ENCODE data around the gene MGAT2.

The MGAT2 gene

GRCh38 chr14:49585803-49586672, 34.6 kb upstream of the MGAT2 start, which contains the start of gene RPS29:
Gene RPS29, minus strand, starts transcription at chr14:49586380. Its CDS starts 34 bp downstream, at chr14:49586346.
- Histone ChIP-seq H3K79me2 (ENCODE audit: control insufficient read depth, insufficient read depth, low read length, unreplicated experiment) (peaks cover 48% of the 10 kb centered on the region), H3K27ac (ENCODE audit: low read depth, low read length) (peak within 1 kb of the TSS; percentile 62), H2AFZ (ENCODE audit: low read length, unreplicated experiment) (peak within 1 kb of the TSS; percentile 79), H3K27me3 (ENCODE audit: insufficient read depth, low read length) (no peaks in the 10 kb centered on the region), H3K4me3 (ENCODE audit: low read depth, low read length) (peak within 1 kb of the TSS; percentile 88), H3K4me1 (ENCODE audit: control insufficient read depth, insufficient read depth, low read length, unreplicated experiment) (peaks cover 22% of the 10 kb centered on the region), H3K36me3 (ENCODE audit: insufficient read depth, low read length) (peaks cover 31% of the 10 kb centered on the region)

DNA sequence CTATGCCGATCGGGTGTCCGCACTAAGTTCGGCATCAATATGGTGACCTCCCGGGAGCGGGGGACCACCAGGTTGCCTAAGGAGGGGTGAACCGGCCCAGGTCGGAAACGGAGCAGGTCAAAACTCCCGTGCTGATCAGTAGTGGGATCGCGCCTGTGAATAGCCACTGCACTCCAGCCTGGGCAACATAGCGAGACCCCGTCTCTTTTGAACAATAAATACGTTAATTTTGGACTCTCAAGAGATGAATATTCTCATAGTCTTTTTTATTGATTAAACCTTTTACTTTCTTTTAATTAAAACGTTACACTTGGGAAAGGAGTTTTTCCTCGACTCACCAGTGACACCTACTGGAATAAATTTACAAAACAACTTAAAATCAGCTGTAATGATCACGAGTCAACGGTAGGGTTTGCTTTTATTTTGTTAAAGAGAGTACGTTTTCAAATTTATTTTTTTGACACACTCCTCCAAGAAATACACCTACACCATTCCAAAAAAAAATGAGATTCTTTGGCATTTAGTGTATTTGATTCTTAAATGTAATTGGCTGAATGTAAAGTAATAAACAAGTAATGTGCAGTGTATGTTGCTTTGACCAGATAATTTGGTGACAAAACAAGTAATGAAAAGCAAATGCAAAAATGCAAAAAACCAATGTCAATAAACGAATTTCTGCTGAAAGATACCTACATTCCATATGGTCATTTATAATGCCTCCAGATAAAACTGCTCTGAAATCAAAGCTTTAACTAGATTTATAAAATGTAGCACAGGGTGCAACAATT, 33.7 kb upstream of the MGAT2 start:
- peaks cover 22% of the 10 kb centered on the region for H3K4me1 ChIP-seq (ENCODE audit: control insufficient read depth, insufficient read depth, low read length, unreplicated experiment)
- no peaks in the 10 kb centered on the region for H3K27me3 ChIP-seq (ENCODE audit: insufficient read depth, low read length)
- peak overlapping the region; percentile 69 for H3K4me3 ChIP-seq (ENCODE audit: low read depth, low read length)
- peak overlapping the region; percentile 57 for H3K27ac ChIP-seq (ENCODE audit: low read depth, low read length)
- peaks cover 43% of the 10 kb centered on the region for H3K79me2 ChIP-seq (ENCODE audit: control insufficient read depth, insufficient read depth, low read length, unreplicated experiment)
- peaks cover 28% of the 10 kb centered on the region for H3K36me3 ChIP-seq (ENCODE audit: insufficient read depth, low read length)
- H2AFZ ChIP-seq (ENCODE audit: low read length, unreplicated experiment): peak overlapping the region; percentile 79

GRCh38 chr14:49589387-49589786, 31.2 kb upstream of the MGAT2 start:
- H3K36me3 ChIP-seq (ENCODE audit: insufficient read depth, low read length): peaks cover 4% of the 10 kb centered on the region; the same call in 1 of the 2 replicates
- no peaks in the 10 kb centered on the region for H3K27me3 ChIP-seq (ENCODE audit: insufficient read depth, low read length)
- no peak overlapping the region for H3K4me3 ChIP-seq (ENCODE audit: low read depth, low read length)
- peaks cover 18% of the 10 kb centered on the region for H3K79me2 ChIP-seq (ENCODE audit: control insufficient read depth, insufficient read depth, low read length, unreplicated experiment)
- H3K4me1 ChIP-seq (ENCODE audit: control insufficient read depth, insufficient read depth, low read length, unreplicated experiment): peaks cover 20% of the 10 kb centered on the region
- no peak overlapping the region for H2AFZ ChIP-seq (ENCODE audit: low read length, unreplicated experiment)
- H3K27ac ChIP-seq (ENCODE audit: low read depth, low read length): no peak overlapping the region

GRCh38 chr14:49593016-49593415, 27.6 kb upstream of the MGAT2 start:
- H3K4me3 ChIP-seq (ENCODE audit: low read depth, low read length): no peak overlapping the region
- no peaks in the 10 kb centered on the region for H3K36me3 ChIP-seq (ENCODE audit: insufficient read depth, low read length)
- no peaks in the 10 kb centered on the region for H3K27me3 ChIP-seq (ENCODE audit: insufficient read depth, low read length)
- H3K4me1 ChIP-seq (ENCODE audit: control insufficient read depth, insufficient read depth, low read length, unreplicated experiment): peaks cover 20% of the 10 kb centered on the region
- H3K79me2 ChIP-seq (ENCODE audit: control insufficient read depth, insufficient read depth, low read length, unreplicated experiment): peaks cover 8% of the 10 kb centered on the region
- no peak overlapping the region for H2AFZ ChIP-seq (ENCODE audit: low read length, unreplicated experiment)
- no peak overlapping the region for H3K27ac ChIP-seq (ENCODE audit: low read depth, low read length)

DNA sequence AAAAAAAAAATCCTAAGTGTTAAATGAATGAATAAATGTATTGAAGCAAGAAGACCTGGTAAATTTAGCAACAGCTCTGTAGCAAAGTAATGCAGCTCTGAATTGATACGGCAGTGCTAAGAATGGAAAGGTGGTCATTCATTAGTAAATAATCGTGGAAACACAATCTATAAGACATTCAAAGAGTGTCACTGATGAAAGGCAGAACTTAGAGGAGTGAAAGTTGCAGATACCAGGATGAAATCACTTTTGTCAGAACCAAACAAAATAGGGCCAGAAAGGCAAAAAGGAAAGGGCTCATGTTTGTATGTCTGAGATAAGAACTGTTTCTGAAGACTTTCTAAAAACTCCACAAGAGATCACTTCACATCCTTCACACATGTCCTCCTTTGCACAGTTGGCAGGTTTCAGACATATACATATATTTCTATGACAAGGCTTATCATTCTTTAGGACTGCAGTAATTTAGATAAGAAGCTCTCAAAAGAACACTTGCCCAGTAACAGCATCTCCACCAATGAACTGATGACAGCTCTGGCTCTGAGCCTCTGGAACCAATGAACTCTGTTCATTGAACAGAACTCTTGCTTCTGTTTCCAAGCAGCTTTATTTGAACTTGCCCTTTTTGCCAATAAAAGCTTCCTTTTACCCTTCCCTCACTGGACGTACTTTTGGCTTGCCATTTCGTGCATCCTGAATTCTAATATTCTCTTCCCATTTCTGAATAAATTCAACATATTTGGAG, 26.1 kb upstream of the MGAT2 start:
- Histone ChIP-seq H3K4me1 (ENCODE audit: control insufficient read depth, insufficient read depth, low read length, unreplicated experiment) (peaks cover 20% of the 10 kb centered on the region), H3K27ac (ENCODE audit: low read depth, low read length) (no peak overlapping the region), H2AFZ (ENCODE audit: low read length, unreplicated experiment) (peak overlapping the region; percentile 3), H3K27me3 (ENCODE audit: insufficient read depth, low read length) (no peaks in the 10 kb centered on the region), H3K79me2 (ENCODE audit: control insufficient read depth, insufficient read depth, low read length, unreplicated experiment) (peaks cover 23% of the 10 kb centered on the region), H3K36me3 (ENCODE audit: insufficient read depth, low read length) (no peaks in the 10 kb centered on the region), H3K4me3 (ENCODE audit: low read depth, low read length) (no peak overlapping the region)

DNA sequence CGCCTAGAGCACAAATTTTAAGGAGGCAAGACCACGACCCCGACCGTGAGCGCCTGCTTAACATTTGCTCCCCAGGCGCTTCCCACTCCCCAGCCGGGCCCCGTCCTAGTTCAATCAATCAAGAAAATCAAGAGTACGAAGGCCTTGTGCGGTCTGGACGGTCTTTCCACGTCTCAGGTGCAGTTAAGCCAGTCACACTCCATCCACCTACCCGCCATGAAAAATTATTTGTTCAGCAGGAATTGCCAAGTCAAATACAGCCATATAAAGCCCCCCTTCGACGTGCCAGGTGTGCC, 22.5 kb upstream of the MGAT2 start:
- Histone ChIP-seq H3K4me1 (ENCODE audit: control insufficient read depth, insufficient read depth, low read length, unreplicated experiment) (peaks cover 22% of the 10 kb centered on the region), H3K27me3 (ENCODE audit: insufficient read depth, low read length) (no peaks in the 10 kb centered on the region), H3K79me2 (ENCODE audit: control insufficient read depth, insufficient read depth, low read length, unreplicated experiment) (peaks cover 48% of the 10 kb centered on the region), H2AFZ (ENCODE audit: low read length, unreplicated experiment) (peak overlapping the region; percentile 90), H3K36me3 (ENCODE audit: insufficient read depth, low read length) (0 out of 2 replicates have a peak, but pooled peaks cover 4% of the 10 kb centered on the region), H3K4me3 (ENCODE audit: low read depth, low read length) (peak overlapping the region; percentile 96), H3K27ac (ENCODE audit: low read depth, low read length) (peak overlapping the region; percentile 93)

GRCh38 chr14:49598485-49599300, 21.9 kb upstream of the MGAT2 start, which contains the start of gene LRR1:
Gene LRR1, plus strand, starts transcription at chr14:49598940. Its CDS starts 81 bp downstream, at chr14:49599021.
- Histone ChIP-seq H3K4me1 (ENCODE audit: control insufficient read depth, insufficient read depth, low read length, unreplicated experiment) (peaks cover 20% of the 10 kb centered on the region), H3K27ac (ENCODE audit: low read depth, low read length) (peak within 1 kb of the TSS; percentile 93), H3K4me3 (ENCODE audit: low read depth, low read length) (peak within 1 kb of the TSS; percentile 96), H3K79me2 (ENCODE audit: control insufficient read depth, insufficient read depth, low read length, unreplicated experiment) (peaks cover 48% of the 10 kb centered on the region), H3K36me3 (ENCODE audit: insufficient read depth, low read length) (0 out of 2 replicates have a peak, but pooled peaks cover 4% of the 10 kb centered on the region), H2AFZ (ENCODE audit: low read length, unreplicated experiment) (peak within 1 kb of the TSS; percentile 90), H3K27me3 (ENCODE audit: insufficient read depth, low read length) (no peaks in the 10 kb centered on the region)

- Histone ChIP-seq H2AFZ (ENCODE audit: low read length, unreplicated experiment) (no peak overlapping the region), H3K4me3 (ENCODE audit: low read depth, low read length) (no peak overlapping the region), H3K79me2 (ENCODE audit: control insufficient read depth, insufficient read depth, low read length, unreplicated experiment) (peaks cover 13% of the 10 kb centered on the region), H3K27ac (ENCODE audit: low read depth, low read length) (no peak overlapping the region), H3K4me1 (ENCODE audit: control insufficient read depth, insufficient read depth, low read length, unreplicated experiment) (no peaks in the 10 kb centered on the region), H3K27me3 (ENCODE audit: insufficient read depth, low read length) (no peaks in the 10 kb centered on the region), H3K36me3 (ENCODE audit: insufficient read depth, low read length) (peaks cover 11% of the 10 kb centered on the region; the same call in 1 of the 2 replicates)
Observed at GRCh38 chr14:49607583-49607982, 13.0 kb upstream of the MGAT2 start.

- Histone ChIP-seq H3K4me1 (ENCODE audit: control insufficient read depth, insufficient read depth, low read length, unreplicated experiment) (peaks cover 2% of the 10 kb centered on the region), H3K27me3 (ENCODE audit: insufficient read depth, low read length) (no peaks in the 10 kb centered on the region), H3K79me2 (ENCODE audit: control insufficient read depth, insufficient read depth, low read length, unreplicated experiment) (peaks cover 16% of the 10 kb centered on the region), H2AFZ (ENCODE audit: low read length, unreplicated experiment) (no peak overlapping the region), H3K36me3 (ENCODE audit: insufficient read depth, low read length) (peaks cover 11% of the 10 kb centered on the region; the same call in 1 of the 2 replicates), H3K4me3 (ENCODE audit: low read depth, low read length) (no peak overlapping the region), H3K27ac (ENCODE audit: low read depth, low read length) (no peak overlapping the region)
Observed at GRCh38 chr14:49612251-49612650, 8.3 kb upstream of the MGAT2 start.

All from ACC112 (cell line).